ENCODE data around the gene MTA1.

The MTA1 gene

DNA sequence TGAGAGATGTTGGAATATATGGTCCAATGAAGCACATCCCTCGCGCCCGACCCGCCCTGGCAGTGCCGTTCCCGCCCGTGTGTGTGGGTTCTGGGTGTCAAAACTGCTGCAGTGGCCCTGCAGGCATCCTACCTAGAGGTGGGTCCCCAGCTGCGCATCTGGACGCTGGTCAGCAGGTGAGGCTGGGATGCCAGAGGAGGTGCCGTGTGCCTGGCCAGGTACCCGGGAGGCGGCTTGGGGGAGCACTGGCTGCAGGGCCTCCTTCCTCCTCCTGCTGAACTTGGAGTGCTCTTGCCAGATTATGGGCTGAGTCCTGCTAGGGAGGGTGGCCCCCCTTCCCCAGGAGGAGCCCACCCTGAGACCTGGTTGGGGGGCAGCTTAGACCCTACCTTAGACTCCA, 5.2 kb downstream of the MTA1 start:
- no peak for DNase-seq (ENCODE audit: low read depth)

DNA sequence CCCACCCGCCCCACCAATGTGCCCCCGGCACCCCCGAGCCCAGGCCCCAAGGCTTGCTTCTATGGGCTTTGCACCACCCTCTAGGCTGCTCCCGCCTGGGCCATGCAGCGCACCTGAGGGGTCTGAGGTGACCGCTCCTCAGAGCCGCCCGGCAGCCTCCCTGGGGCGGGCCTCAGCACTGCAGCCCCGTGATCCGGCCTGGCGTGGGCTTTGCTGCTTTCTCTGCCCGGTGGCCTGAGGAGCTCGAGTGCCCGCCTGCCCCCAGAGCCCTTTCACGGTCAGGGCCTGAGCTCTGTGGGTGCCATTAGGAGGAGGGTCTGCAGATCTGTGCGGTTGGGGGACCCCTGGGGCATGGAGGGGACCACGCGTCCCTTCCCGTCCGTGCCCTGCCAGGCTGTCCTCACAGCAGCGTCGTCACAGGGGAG, 6.2 kb downstream of the MTA1 start:
- DNase-seq (ENCODE audit: low read depth), result no peak

DNA sequence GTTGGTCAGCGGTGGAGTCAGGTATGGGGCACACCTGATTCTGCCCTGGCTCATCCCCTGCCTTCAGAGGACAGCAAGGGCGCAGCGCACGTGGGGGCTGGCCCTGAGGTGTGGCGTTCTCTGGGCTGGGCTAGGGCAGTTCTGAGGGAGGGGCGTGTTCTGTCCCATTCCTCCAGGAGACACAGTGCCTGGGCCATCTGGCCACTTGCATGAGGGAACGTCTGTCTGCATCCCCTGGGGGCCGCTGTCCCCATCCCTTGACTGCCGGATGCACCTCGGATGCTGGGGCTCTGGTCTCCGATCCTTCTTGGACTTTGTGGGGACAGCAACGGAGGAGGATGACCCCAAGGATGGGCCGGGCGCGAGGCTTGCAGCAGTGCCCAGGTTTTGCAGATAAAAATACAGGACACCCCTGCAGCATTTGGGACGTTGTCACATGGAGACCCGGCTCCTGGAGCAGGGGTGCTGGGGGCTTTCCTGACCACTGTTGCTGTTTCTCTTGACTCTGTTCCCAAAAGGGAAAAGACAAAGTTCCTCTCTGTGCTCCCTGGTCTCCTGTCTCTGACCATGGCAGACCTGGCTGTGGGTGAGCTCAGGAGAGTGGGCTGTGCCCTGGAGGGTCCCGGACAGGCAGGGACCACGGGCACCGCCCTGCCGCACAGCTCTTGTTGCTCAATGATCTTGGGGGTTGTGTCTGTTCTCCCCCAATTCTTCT, 6.9 kb downstream of the MTA1 start:
- no peak for DNase-seq (ENCODE audit: low read depth)

DNA sequence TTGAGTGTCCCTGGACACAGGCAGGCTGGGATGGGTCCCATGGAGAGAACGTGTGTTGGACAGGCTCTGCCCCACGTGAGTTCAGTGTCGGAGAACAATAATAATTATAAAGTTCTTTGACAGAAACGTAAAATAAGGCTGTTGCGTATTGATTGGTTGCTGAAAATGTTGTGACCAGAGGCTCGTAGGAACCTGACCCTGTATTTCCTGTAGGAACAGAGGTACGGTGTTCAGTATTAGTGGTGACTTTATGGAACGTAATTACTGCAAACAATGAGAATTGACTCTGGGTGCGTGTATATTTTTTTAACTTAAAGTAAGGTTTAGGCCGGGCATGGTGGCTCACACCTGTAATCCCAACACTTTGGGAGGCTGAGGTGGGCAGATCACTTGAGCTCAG, 7.8 kb downstream of the MTA1 start:
- DNase-seq (ENCODE audit: low read depth), result no peak

DNA sequence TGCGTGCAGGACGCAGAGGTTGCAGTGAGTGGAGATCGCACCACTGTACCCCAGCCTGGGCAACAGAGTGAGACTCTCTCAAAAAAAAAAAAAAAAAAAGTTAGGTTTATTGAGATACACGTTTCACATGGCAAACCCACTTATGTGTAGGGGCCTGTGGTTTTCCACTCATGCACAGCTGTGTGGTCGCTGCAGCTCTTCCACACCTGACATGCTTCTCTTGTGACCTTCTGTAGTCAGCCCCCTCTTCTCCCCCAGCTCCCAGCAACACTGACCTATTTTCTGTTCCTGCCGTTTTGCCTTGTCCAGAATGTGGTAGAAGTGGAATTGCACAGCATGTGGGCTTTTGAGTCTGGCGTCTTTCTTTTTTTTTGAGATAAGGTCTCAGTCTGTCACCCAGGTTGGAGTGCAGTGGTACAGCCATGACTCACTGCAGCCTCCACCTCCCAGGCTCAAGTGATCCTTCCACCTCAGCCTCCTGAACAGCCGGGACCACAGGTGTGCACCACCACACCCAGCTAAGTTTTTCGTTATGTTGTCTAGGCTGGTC, 8.4 kb downstream of the MTA1 start:
- no peak for DNase-seq (ENCODE audit: low read depth)

DNA sequence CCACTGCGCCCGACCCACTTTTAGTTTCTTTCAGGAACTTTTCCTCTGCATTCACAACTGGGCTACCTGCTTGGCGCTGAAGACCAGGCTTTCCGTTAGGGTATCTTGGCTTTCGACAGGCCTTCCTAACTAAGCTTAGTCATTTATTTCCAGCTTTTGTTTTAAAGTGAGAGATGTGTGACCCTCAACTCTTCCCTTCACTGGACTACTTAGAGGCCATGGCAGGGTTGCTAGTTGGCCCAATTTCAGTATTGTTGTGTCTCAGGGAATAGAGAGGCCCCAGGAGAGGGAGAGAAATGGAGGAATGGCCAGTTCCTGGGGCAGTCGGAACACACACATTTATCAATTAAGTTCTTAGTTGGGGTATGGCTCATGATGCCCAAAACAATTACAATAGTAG, 10.4 kb downstream of the MTA1 start:
- no peak for DNase-seq (ENCODE audit: low read depth)

DNA sequence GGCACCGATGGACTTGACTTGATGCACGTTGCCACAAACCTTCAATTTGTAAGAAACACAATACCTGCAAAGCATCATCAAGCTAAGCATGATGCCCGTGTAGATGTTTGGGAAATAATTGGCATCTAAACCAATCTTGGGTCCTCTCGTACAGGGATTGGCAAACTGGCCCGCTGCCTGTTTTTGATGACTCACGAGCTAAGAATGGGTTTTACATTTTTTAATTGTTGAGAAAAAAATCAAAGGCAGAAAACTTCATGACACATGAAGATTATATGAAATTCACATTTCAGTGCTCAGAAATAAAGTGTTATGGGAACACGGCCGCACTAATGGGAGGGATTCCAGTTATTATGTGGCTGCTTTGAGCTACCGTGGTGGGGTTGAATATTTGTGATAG, 10.9 kb downstream of the MTA1 start:
- no peak for DNase-seq (ENCODE audit: low read depth)

DNA sequence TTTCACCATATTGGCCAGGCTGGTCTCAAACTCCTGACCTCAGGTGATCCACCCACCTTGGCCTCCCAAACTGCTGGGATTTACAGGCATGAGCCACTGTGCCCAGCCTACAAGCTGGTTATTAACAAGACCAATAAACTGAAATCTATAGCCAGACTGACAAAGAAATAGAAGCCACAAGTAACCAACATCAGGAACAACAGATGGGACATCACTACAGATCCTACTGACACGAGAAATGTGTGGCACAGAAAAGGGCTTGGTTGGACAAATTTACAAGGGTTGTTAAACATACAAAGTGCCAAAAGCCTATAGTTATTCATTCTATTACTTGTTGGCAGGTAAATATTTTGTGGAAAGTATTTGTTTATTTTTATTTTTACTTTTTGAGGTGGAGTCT, 11.6 kb downstream of the MTA1 start:
- DNase-seq (ENCODE audit: low read depth), result no peak

DNA sequence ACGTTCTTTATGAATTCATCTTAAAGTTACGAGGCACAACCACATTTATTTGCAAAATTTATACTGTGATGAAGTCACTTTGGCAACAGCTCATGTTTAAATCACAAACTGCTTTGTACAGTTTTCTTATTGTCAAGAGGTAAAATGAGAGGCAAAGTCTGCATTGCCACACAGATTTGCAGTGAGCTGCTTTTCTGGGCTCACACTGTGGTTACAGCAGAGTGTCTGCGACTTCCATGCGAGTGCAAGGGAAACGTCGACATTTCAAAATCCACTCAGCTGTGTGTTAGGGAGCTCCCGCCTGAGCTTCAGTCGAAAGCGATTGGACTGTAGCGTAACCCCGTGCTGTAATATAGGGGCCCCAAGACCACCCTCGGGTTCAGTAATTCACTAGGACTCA, 13.0 kb downstream of the MTA1 start:
- no peak for DNase-seq (ENCODE audit: low read depth)

DNA sequence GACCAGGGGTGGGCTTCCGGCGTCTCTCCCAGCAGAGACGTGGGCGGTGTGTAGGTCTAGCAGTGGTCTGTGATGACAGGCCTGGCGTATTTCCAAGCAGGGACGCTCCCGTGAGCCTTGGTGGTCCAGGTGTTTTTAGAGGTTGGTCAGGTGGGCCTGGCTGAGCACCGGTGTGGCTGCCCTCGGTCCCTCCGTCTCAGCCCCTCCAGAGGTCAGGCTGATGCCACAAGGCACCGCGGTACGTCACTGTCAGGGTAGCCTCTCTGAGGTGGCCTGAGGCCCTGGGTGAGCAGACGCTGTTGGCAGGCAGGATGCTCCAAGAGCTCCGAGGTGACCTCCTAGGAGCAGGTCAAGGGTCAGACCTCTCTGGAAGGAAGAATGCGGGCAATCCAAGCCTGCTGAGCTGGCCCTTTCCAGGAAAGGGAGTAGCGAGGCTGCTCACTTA, 13.6 kb downstream of the MTA1 start:
- no peak for DNase-seq (ENCODE audit: low read depth)

DNA sequence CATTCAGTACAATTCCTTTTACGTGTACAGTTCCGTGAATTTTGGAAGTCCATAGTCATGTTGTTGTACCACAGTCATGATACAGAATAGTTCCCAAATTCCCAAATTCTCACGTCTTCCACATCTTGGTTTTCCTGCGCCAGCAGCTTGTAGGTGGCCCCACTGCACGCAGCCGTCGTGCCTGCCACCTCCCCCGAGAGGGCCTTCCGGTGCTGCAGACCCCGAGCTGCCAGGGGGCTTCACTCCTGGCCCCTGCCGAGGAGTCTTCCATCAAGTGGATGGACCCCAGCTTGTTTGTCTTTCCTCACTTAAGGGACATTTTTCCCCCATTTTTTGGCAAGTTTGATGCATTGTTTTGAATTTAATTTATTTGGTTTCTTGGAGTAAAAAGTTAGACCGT, 16.8 kb downstream of the MTA1 start:
- DNase-seq (ENCODE audit: low read depth), result no peak

DNA sequence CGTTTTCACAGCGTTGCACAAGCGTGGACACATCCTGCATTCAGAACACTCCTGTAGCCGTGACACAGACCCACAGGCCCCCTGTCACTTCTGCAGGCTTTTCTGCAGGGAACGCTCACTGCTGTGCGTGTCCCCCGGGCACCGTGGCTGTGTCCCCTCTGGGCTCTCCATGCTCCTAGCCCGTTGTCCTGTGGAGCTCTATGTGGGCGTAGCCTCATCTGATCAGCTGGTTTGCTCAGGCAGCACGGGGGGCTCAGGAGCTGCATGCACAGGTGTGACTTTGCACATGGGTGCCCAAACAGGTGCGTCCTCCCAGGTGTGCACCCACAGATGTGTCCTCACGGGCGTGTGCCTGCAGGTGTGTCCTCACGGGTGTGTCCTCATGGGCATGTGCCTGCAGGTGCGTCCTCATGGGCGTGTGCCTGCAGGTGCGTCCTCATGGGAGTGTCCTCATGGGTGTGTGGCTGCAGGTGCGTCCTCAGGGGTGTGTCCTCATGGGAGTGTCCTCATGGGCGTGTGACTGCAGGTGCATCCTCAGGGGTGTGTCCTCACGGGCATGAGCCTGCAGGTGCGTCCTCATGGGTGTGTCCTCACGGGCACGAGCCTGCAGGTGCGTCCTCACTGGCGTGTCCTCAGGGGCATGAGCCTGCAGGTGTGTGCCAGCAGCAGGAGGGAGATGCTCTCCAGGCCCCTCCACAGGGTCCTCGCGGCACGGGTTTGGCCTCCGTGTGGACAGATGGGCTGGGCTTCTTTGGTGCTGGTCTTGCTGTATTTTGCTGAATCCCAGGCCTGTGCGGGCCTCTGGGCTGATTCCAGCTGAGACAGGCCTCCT, 17.5 kb downstream of the MTA1 start:
- no peak for DNase-seq (ENCODE audit: low read depth)

DNA sequence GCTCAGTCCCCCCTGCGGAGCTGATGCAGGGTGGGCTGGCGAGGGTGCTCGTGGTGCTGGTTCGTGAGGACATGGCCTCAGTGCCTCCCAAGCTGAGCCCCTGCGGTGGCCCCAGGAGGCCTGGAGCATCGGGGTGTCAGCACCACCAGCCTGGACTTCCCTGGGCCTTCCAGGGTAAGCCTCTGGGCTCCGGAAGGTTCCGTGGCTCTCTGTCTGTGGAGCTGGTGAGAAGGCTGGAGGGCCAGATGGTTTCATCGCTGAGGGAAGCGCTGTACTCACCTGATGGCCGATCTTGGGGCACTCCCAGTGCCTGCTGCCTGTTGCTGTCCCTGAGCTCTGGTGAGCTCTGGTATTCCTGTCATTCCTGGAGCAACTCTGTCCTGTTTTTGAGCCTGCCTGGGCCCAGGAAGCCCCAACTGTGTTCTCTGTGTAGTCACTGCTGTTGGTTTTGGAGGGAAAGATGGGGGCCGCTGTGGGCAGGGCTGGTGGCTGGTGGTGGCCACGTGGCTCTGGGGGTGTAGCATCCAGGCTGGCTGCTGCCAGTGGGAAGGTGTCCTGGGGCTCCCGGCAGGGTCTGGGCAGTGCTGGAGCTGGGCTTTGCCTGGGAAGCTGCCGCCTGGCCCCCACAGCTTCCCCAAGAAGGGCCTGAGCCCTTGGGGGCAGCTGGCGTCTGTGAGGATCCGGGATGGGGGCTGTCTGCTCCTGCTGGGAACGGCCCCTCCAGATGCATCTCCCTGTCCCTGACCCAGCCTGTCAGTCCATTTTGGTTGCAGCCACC, 18.3 kb downstream of the MTA1 start:
- DNase-seq (ENCODE audit: low read depth), result no peak

DNA sequence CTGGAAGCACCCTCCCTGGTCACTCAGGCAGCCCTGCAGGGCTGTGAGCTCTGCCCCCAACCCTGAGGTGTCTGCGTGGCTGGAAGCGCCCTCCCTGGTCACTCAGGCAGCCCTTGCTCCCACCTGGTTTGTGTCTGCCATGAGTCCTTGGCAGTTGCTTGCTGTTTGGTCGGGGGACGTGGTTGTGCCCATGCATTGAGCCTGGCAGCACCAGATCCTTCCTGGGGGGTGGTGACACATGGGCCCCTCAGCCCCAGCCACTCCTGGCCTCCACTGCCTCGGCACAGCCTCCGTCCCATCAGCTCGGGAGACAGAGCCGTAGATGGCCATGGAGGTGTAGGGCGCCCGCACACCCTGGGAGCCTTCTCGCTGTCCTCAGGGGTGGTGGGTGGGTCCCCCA, 19.6 kb downstream of the MTA1 start:
- no peak for DNase-seq (ENCODE audit: low read depth)

DNA sequence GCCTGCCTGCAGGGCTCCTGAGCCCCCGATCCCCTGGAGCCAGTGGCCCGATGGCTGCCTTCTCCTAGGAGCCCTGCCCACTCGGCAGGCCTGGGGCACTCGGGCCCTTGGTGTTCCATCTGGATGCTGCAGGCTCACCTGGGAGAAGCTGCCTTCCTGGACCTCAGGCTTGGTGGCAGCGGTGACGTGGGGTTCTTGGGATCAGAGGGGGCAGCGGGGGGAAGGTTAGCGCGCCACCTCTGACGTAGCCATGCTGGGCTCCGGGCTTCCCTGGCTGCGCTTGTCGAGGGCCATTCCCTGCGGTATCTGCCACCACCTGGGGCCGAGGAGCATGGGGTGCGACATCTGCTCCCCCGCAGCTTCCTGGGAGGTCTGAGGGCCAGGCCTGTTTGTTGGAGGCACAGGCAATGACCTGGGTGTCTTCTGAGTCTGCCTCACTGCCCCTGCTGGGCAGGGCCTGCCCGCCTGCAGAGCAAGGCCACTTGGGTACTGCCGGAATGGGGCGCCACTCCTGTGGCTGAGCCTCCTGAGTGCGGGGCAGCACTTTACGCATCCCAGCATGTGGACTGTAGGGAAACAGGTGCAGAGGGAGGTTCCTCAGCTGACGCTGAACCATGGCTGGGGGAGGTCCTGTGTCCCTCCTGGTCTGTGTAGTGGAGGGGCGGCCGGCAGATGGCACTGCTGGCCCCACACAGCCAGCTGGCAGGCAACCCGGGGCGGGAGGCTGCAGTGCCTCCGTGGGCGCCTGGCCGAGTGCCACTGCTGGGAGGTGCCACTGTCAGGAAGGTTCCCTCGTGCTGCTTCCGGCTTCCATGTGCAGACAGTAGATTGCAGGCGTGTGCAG, 20.3 kb downstream of the MTA1 start:
- no peak for DNase-seq (ENCODE audit: low read depth)

DNA sequence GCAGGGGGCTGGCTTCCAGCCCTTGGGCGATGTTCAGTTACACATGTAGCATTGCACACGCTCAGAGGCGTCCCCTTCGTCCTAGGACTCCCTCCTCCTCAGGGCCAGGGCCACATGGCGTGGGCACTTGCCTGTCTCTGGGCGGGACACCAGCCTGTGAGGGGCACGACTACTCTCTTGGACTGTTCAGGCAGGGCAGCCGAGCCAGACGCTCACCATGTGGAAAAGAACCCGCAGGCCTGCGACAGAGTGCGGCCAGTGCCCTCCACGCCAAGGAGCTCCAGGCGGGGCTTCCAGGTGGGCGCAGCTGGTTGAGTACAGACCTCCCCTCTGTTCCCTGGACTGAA, 20.9 kb downstream of the MTA1 start:
- no peak for DNase-seq (ENCODE audit: low read depth)

DNA sequence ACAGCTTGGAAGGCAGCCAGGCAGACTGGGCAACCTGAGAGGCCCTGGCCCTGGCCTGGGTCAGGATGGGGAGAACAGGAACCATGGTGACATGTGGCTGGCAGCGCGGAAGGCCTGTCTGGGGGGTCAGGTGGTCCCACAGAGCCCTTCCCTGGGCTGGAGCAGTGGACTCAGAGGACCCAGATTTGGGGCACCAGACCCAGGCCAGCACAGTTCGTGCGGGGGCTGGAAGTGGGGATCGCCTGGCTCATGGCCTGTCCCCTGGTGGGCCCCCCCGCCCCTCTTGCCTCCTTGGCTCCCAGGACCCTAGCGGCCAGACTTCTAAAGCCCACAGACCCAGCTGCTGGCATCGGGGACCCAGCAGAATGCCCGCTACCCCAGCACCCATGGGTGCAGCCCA, 21.4 kb downstream of the MTA1 start:
- no peak for DNase-seq (ENCODE audit: low read depth)

DNA sequence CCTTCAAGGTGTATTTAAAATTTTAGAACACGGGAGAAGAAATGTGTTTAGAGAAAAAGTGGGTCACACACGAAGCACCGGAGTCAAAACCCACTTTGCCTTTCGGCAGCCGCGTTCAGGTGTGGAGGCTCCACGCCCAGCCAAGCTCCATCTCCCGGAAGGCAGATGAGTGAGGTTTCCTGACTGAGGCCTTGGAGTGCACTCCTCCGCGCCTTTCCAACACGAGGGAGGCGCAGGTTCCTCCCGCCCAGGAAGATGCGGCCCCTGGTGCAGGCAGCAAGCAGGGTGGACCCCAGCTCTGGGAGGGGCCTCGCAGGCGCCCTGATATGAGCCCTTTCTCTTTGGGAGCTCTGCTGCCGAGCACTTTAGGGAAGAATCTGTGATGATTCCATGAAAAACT, 22.5 kb downstream of the MTA1 start:
- DNase-seq (ENCODE audit: low read depth), result no peak

DNA sequence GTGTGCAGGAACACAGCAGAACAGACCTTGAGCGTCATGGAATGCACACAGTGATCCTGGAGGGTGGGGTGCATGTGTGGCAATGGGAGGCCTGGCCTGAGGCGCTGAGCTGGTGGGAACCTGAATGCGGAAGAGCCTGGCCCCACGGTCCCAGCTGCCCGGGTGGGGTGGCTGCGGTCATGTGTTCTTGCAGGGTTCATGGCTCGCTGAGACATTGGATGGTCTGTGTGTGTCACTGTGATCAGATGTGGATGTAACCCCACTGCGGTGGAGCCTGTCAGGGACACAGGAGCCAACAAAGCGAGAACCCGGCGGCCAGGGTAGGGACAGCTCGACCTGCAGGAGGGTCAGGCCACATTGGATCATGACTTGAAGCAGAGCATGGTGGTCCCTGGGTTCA, 23.2 kb downstream of the MTA1 start:
- no peak for DNase-seq (ENCODE audit: low read depth)

DNA sequence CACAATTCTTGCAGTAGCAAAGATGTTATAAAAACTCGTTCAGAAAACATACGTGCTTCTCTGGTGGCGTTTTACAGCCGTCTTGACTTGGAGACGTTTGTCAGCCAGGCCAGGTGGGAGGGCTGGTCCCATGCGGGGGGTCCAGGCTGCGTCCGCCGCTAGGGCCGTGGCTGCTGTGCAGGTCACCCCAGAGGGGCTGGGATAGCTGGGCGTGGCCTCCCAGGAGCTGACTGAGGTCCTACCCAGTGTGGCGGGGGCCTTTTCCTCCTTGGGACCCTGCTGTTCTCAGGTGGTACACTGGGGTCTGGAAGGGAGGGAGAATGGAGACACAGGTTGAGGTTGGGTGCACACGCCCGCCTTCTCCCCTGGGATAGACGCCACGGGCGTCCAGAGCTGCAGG, 25.2 kb downstream of the MTA1 start:
- no peak for DNase-seq (ENCODE audit: low read depth)

DNA sequence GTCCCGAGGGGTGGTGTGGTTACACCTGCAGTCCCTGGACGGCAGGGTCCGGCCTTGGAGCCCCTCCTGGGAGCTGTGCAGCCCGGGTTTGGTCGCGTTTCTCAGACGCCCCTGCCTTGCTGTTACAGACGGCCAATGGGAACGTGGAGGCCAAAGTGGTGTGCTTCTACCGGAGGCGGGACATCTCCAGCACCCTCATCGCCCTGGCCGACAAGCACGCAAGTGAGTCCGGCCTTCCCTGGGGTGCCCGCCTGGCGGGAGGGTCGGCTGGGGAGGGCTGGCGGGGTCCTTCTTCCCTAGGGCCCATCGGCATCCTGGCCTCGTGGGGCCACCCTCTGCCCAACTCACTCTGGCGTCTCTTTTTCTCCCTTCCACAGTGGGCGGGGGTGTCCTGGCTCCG, 25.7 kb downstream of the MTA1 start:
- no peak for DNase-seq (ENCODE audit: low read depth)

Data from activated T-helper 9 cell treated with anti-CD3 and anti-CD28 coated beads, Interleukin-2, amount 50 U/mL, for 16 hours (primary cell).